Cardiac septum (tissue), 1 donor: ENCODE data around the gene WDR26. TPM values are rescaled to one million over a fixed set of nuclear protein-coding genes. Genes with fewer than 3 reads are reported as not detected.
"Not testable (repeated sequence)": the region's sequence is repeated elsewhere in the genome, so short reads cannot be mapped to it uniquely, and the experiment has no call there.

ENCODE experiments used
- DNase-seq: peaks from one replicate; pipeline ENCODE4 v3.0.0-alpha.2; 2020; ENCODE audit warnings: low spot score
- intact Hi-C: fragments of 100-400 bp; cut with DNase I; formaldehyde crosslinking; loops from one replicate; pipeline ENCODE4 v1.14.0; 2022
- microRNA-seq: library from miRNA; unstranded; fragments of <30 nt; microRNA quantifications from one replicate; pipeline ENCODE4 v1.2.0, GENCODE V29; 2020
- total RNA-seq: library from RNA; stranded (reverse); fragmentation: NEBNext Ultra II Directional; extraction: Animal tissue kit (Norgen Biotek cat#: 25700); gene quantifications from one replicate; pipeline ENCODE4 v1.2.1, GENCODE V29; 2021
- donor health status: DM: no; HTN: no; CAD: no.

The WDR26 gene
- total RNA-seq, 1 donor from 2014 or later: 61.8 TPM

DNA sequence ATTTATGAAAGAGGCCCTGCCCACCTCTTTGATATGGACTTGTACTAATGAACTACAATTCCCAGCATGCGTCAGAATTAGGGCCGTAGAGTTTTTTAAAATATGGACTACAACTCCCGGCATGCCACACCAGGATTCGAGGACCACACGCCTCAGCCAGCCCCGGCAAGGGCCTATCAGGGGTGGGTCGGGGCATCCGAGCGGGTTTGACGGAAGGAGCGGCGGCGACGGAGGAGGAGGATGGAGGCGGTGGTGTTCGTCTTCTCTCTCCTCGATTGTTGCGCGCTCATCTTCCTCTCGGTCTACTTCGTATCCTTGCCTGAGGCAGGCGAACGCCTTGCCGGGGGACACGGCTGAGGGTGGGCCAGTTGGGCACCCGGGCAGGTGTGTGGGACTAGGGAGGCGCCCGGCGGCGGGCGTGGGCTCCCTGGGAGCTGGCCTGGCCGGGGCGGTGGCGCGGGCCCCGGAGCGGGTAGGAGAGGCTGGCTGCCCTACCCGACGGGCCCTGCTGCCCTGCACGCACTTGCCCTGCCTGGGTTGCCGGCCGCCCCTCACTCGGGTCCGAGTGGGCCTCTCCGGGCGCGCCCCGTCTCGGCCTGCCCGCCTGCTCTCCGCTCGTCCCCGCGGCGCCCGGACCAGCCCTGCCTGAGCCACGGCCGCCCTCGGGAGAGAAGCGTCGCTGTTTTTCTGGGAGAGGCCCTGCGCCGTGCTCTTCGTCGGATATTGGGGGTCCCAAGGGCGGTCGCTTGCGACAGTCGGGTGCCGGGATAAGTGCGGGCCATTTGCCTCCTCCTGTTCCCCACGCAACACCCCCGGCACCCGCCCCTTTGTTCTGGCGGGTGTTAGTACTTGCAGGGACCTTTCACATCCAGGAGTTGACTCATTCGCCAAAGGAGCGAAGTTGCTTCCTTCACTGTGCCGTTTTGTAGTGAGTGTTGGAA is 77.6 kb downstream of the WDR26 start, which contains the start of gene CNIH4:
Gene CNIH4 (plus strand): TSS at position 195 of the 941 bp plus-strand sequence. CDS start 46 bp downstream, at position 241.
- intact Hi-C loops: loop anchor here (2.0 kb wide), 2 partner anchors 26 to 100 kb away; partner anchors contain the start of gene NVL
- peak; percentile 94 for DNase-seq

DNA sequence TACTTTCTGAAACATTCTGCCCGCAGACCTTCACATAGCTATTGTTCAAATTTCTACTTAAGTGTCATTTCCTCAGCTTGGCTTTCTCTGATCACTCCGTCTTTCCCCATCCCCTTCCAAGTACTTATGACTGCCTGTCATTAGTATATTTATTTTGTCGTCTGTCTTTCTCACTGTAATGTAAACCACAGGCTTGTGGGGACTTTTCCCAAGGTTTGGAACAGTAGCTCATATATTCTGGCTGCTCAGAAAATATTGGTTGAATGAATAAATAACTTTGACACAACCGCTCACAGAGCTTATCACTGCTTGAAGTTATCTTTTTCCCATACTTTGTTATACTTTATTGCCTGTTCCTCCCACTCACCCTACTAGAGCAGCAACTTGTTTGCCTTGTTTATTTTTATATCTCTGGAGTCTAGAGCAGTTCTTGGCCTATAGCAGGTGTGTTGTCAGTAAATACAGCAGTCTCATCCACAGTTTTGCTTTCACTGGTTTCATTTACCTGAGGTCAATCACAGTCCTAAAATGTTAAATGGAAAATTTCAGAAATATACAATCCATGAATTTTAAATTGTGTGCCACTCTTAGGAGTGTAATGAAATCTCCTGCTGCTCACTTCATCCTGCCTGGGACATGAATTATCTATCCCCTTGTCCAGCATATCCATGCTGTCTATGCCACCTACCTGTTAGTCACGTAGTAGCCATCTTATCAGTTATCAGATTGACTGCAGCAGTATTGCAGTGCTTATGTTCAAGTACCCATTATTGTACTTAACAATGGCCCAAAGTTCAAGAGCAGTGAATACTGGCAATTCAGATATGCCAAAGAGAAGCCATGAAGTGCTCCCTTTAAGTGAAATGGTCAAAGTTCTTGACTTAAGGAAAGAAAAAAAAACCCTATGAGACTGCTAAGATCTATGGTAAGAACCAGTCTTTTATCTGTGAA is 80.3 kb downstream of the WDR26 start:
- intact Hi-C loops: no loop called here
- no peak for DNase-seq

DNA sequence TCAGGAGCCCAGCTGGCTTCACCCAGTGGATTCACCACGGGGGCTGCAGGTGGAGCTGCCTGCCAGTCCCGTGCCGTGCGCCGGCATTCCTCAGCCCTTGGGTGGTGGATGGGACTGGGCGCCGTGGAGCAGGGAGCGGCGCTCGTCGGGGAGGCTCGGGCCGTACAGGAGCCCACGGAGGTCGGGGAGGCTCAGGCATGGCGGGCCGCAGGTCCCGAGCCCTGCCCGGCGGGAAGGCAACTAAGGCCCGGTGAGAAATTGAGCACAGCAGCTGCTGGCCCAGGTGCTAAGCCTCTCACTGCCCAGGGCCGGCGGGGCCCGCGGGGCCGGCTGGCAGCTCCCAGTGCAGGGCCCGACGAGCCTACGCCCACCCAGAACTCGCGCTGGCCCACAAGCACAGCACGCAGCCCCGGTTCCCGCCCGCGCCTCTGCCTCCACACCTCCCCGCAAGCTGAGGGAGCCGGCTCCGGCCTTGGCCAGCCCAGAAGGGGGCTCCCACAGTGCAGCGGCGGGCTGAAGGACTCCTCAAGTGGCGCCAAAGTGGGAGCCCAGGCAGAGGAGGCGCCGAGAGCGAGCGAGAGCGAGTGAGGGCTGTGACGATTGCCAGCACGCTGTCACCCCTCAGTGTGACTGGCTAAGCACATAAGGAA is 82.0 kb downstream of the WDR26 start:
- DNase-seq, intact Hi-C loops: not testable (repeated sequence)

DNA sequence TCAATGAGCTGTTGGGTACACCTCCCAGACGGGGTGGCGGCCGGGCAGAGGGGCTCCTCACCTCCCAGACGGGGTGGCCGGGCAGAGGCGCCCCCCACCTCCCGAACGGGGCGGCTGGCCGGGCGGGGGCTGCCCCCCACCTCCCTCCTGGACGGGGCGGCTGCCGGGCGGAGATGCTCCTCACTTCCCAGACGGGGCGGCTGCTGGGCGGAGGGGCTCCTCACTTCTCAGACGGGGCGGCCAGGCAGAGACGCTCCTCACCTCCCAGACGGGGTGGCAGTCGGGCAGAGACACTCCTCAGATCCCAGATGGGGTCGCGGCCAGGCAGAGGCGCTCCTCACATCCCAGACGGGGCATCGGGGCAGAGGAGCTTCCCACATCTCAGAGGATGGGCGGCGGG is 84.9 kb downstream of the WDR26 start:
- DNase-seq, intact Hi-C loops: not testable (repeated sequence)

DNA sequence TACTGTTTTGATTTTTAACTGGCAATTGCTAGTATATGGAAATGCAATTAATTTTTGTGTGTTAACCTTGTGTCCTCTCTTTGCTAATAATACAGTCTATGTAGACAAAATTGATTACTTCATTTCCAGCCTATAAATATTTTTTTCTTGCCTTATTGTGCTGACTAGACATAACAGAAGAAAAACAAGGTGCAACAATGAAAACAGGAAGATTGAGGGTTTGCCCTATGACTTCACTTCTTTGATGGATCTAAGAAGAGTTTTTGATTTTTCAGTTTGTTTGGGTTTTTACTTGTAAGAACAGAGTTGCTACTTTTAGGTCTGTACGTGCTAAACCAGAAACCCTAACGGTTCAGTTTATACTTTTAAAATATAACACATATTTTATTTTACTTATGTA is 86.5 kb downstream of the WDR26 start:
- DNase-seq: no peak
- intact Hi-C loops: no loop called here

DNA sequence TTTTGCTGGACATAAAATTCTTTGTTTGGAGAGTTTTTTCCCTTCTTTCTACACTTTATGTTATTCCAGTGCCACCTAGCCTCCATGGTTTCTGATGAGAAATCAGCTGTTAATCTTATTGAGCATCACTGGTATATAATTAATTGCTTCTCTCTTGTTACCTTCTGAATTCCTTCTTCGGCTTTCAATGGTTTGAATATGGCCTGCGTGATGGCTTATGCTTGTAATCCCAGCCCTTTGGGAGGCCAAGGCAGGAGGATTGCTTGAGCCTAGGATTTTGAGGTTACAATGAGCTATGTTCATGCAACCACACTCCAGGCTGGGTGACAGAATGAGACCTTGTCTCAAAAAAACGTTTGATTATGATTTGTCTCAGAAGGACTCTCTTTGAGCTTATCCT is 90.9 kb downstream of the WDR26 start:
- intact Hi-C loops: no loop called here

DNA sequence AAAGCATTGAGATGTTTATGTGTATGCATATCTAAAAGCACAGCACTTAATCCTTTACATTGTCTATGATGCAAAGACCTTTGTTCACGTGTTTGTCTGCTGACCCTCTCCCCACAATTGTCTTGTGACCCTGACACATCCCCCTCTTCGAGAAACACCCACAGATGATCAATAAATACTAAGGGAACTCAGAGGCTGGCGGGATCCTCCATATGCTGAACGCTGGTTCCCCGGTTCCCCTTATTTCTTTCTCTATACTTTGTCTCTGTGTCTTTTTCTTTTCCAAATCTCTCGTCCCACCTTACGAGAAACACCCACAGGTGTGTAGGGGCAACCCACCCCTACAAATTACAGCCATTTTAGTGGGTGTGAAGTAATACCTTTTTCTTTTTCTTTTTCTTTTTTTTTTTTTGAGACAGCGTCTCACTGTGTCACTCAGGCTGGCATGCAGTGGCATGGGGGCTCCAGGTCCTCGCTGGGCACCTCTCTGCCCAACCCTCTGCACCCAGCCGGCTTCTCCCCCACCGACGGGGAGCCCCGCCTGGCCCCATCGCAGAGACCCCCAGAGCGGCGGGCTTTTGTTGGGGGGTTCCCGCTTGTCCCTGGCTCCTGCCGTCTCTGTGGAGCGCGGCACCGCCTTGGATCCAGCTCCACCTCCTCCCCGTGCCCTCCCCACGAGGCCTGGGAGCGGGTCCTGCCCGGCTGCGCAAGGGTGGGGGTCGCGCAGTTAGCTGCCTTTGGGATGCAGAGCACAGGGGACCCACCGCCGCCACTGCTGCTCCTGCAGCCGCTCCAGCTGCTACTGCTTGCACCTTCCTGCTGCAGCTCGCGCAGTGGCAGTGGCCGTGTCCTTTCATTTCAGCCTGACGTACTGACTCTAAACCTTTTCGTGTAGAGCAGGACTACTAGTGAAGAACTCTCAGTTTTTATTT is 93.9 kb downstream of the WDR26 start:
- peak; percentile 80 for DNase-seq
- intact Hi-C loops: not testable (repeated sequence)

More for the DNA sequence above, 90.9 kb downstream of the WDR26 start:
- no peak for DNase-seq

DNA sequence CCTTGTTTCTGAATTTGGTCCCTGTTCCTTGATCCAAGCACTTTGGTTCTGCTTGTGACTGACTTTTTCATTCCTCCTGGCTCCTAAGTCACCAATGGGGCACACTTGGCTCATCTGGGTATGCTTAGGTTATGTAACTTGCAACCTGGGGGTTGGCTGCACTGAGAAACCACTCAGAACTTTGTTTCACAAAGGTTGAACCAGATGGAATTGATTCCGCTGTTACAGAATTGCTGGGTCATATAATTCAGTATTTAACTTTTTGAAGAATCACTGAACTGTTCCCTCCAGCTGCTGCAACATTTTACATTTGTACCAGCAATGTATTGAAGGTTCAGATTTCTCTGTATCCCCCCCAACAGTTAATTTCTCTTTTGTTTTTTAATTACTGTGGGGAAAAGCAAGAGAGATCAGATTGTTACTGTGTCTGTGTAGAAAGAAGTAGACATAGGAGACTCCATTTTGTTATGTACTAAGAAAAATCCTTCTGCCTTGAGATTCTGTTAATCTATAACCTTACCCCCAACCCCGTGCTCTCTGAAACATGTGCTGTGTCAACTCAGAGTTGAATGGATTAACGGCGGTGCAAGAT is 95.1 kb downstream of the WDR26 start:
- intact Hi-C loops: no loop called here
- DNase-seq: no peak

DNA sequence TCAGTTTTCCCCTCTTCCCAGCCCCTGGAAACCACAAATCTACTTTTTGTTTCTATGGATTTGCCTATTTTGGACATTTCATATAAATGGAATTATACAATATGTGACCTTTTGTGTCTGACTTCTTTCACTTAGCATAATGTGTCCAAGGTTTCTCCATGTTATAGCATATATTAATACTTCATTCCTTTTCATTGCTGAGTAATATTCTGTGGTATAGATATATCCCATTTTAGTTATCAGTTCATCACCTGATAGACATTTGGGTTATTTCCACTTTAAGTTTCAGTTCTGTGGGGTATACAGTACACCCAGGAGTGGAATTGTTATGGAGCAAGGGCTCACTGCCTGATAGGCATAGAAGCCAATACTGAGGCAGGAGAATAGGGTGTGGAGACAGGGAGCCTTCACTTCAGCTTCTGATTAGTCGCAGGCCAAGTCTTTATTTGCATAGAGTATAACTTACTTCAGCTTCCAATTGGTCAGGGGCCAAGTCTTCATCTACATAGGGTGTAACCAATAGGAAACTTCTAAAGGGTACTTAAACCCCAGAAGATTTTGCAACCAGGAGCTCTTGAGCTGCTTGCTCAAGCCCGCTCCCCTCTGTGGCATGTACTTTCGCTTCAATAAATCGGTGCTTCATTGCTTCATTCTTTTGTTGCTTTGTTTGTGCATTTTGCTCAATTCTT is 96.3 kb downstream of the WDR26 start:
- intact Hi-C loops: no loop called here
- DNase-seq: no peak

Small RNA genes lying within 50 kb of the gene (microRNA-seq; reads per million reads assigned to microRNA genes)
- not detected for gene MIR4742

Other genes starting within 250 kb of the WDR26 start
- 11.6 TPM for gene NVL, start 104.6 kb downstream of the WDR26 start, total RNA-seq
- gene CNIH4, start 77.9 kb downstream of the WDR26 start, total RNA-seq: 30.1 TPM
- gene CNIH3, start 181.5 kb upstream of the WDR26 start, total RNA-seq: 1.4 TPM